Globus pallidus (tissue), 1 donor: ENCODE measurements around the gene TMEM132A.
A peak's percentile ranks its signal among the peaks of the same experiment; 100 is the strongest.

ENCODE experiments used
- DNase-seq: peaks from one replicate; pipeline ENCODE4 v3.0.0-alpha.2; 2015; ENCODE audit warnings: low spot score

The TMEM132A gene

GRCh38 chr11:60937144-60937527, 12.9 kb downstream of the TMEM132A start:
- DNase-seq = no peak

- DNase-seq = no peak
Observed at GRCh38 chr11:60937811-60938210, 13.6 kb downstream of the TMEM132A start.

GRCh38 chr11:60938500-60938899, 14.2 kb downstream of the TMEM132A start:
- DNase-seq = no peak

GRCh38 chr11:60939301-60939700, 15.0 kb downstream of the TMEM132A start:
- no peak for DNase-seq

GRCh38 chr11:60939855-60940254, 15.6 kb downstream of the TMEM132A start:
- no peak for DNase-seq

- DNase-seq = no peak
Observed at GRCh38 chr11:60941371-60942119, 17.3 kb downstream of the TMEM132A start.

- DNase-seq = no peak
Observed at GRCh38 chr11:60942219-60942618, 18.0 kb downstream of the TMEM132A start.

GRCh38 chr11:60942970-60943565, 18.8 kb downstream of the TMEM132A start:
- DNase-seq = no peak

- DNase-seq = no peak
Observed at GRCh38 chr11:60944490-60945294, 20.4 kb downstream of the TMEM132A start.

GRCh38 chr11:60945295-60945667, 21.0 kb downstream of the TMEM132A start:
- DNase-seq = no peak

GRCh38 chr11:60946601-60947264, 22.5 kb downstream of the TMEM132A start:
- DNase-seq = no peak

GRCh38 chr11:60947700-60948099, 23.4 kb downstream of the TMEM132A start:
- DNase-seq = peak; percentile 40

- DNase-seq = no peak
Observed at GRCh38 chr11:60948250-60948649, 24.0 kb downstream of the TMEM132A start.

GRCh38 chr11:60950024-60950423, 25.8 kb downstream of the TMEM132A start:
- no peak for DNase-seq

- no peak for DNase-seq
Observed at GRCh38 chr11:60950933-60951605, 26.8 kb downstream of the TMEM132A start.

- DNase-seq = no peak
Observed at GRCh38 chr11:60951606-60951903, 27.3 kb downstream of the TMEM132A start.

- DNase-seq = peak; percentile 71
Observed at GRCh38 chr11:60951904-60952741, 27.9 kb downstream of the TMEM132A start, which contains the start of gene SLC15A3. SLC15A3 (minus strand) TSS chr11:60952176; CDS start chr11:60951551, 625 bp downstream.

- no peak for DNase-seq
Observed at GRCh38 chr11:60952742-60953170, 28.5 kb downstream of the TMEM132A start.

GRCh38 chr11:60953781-60954180, 29.5 kb downstream of the TMEM132A start:
- no peak for DNase-seq

GRCh38 chr11:60954421-60954820, 30.2 kb downstream of the TMEM132A start:
- DNase-seq = no peak

- DNase-seq = no peak
Observed at GRCh38 chr11:60955571-60955970, 31.3 kb downstream of the TMEM132A start.
